A549 (cell line): ENCODE results near the gene ZBTB20. TPM values are rescaled to one million over a fixed set of nuclear protein-coding genes. Genes with fewer than 3 reads are reported as not detected.

Experiments used
- ATAC-seq, 2 experiments: fragments of 200-7000 bp in 1 of 2; fragments of >200 bp in 1 of 2; cut with Nextera tagmentation in 1 of 2; cut with Tn5 transposase in 1 of 2; 3 replicates each; pipeline versions ENCODE4 v1.8.0 to v1.9.1; 2018 to 2020; ENCODE audit warnings: mild to moderate bottlenecking in 1 of 2, moderate library complexity in 1 of 2
- CTCF ChIA-PET: fragments of 300-600 bp; sonication (Branson Sonifier 250); formaldehyde crosslinking; extraction: SDS; loops from one replicate; lab custom pipeline; 2021; ENCODE audit warnings: antibody characterized with exemption, inconsistent platforms; lab: Yijun Ruan, JAX
- POLR2A ChIA-PET: fragments of 350-600 bp; formaldehyde crosslinking; extraction: SDS; loops from one replicate; lab custom pipeline; 2021; ENCODE audit warnings: antibody characterized with exemption, inconsistent platforms; lab: Yijun Ruan, JAX
- DNase-seq, 2 experiments: peaks; one replicate each; pipeline versions ENCODE4 v3.0.0 to v3.0.0-alpha.2; 2011 to 2016; ENCODE audit warnings: low read depth in 1 of 2, low spot score in 1 of 2
- FAIRE-seq: peaks from 2 replicates; lab custom pipeline; 2011; peaks lifted over from hg19 to GRCh38; lab: Jason Lieb, UNC
- H3K27ac ChIP-seq, 2 experiments: fragments of >200 bp; sonication (Bioruptor Twin); formaldehyde crosslinking; 3 replicates each; pipeline ENCODE4 v1.5.1; 2016 to 2017
- H3K4me1 ChIP-seq: fragments of >200 bp; sonication (Bioruptor Twin); formaldehyde crosslinking; 3 replicates; pipeline ENCODE4 v1.6.1; 2016
- H3K4me2 ChIP-seq: fragments of >200 bp; sonication (Bioruptor Twin); formaldehyde crosslinking; 3 replicates; pipeline ENCODE4 v1.6.1; 2016
- H3K4me3 ChIP-seq: fragments of >200 bp; sonication (Bioruptor Twin); formaldehyde crosslinking; 3 replicates; pipeline ENCODE4 v1.5.1; 2016
- H3K9me3 ChIP-seq: fragments of >200 bp; sonication (Bioruptor Twin); formaldehyde crosslinking; 3 replicates; pipeline ENCODE4 v1.6.1; 2016
- BCL3 ChIP-seq: fragments of >200 bp; sonication (Bioruptor Twin); formaldehyde crosslinking; IDR thresholded peaks from 3 replicates; pipeline ENCODE4 v1.6.1; 2016
- EP300 ChIP-seq, 2 experiments: fragments of >200 bp; sonication (Bioruptor Twin); formaldehyde crosslinking; IDR thresholded peaks; 2 replicates in 1 of 2; 3 replicates in 1 of 2; pipeline ENCODE4 v1.6.1; 2016 to 2017
- FOSB ChIP-seq: fragments of 250-450 bp; sonication (Bioruptor Pico); IDR thresholded peaks from 2 replicates; pipeline ENCODE4 v1.5.0; 2020; ENCODE audit warnings: mild to moderate bottlenecking, moderate library complexity
- FOSL2 ChIP-seq, 2 experiments: fragments of 450-650 bp in 1 of 2; fragments of >200 bp in 1 of 2; sonication (Bioruptor Twin) in 1 of 2; formaldehyde crosslinking; IDR thresholded peaks; 2 replicates each; pipeline versions ENCODE4 v1.5.0 to v1.6.1; 2016 to 2020; ENCODE audit warnings: mild to moderate bottlenecking in 1 of 2, moderate library complexity in 1 of 2
- FOXS1 ChIP-seq: fragments of 250-450 bp; sonication (Bioruptor Pico); IDR thresholded peaks from 2 replicates; pipeline ENCODE4 v1.5.0; 2020; ENCODE audit warnings: mild to moderate bottlenecking, moderate library complexity
- GATA3 ChIP-seq: IDR thresholded peaks from 2 replicates; pipeline ENCODE4 v1.6.1; 2012; ENCODE audit warnings: borderline replicate concordance
- HOXB13 ChIP-seq: fragments of 250-450 bp; sonication (Bioruptor Pico); IDR thresholded peaks from 2 replicates; pipeline ENCODE4 v1.5.0; 2020; ENCODE audit warnings: low read depth, mild to moderate bottlenecking, moderate library complexity
- JUN ChIP-seq, 2 experiments: fragments of >200 bp; sonication (Bioruptor Twin); formaldehyde crosslinking; IDR thresholded peaks; 2 replicates in 1 of 2; 3 replicates in 1 of 2; pipeline ENCODE4 v1.6.1; 2016 to 2017
- MAFK ChIP-seq: fragments of 450-650 bp; IDR thresholded peaks from 2 replicates; pipeline ENCODE4 v1.6.1; 2014; ENCODE audit not compliant: partially characterized antibody
- MYC ChIP-seq: IDR thresholded peaks from 2 replicates; pipeline ENCODE4 v1.6.1; 2012; ENCODE audit warnings: mild to moderate bottlenecking, inconsistent platforms, low read length, improper control_type of control experiment, borderline replicate concordance
- NFE2L2 ChIP-seq: fragments of 150-350 bp; conservative IDR thresholded peaks from 2 replicates; pipeline ENCODE4 v1.6.1; 2014; ENCODE audit warnings: low read length
- NPAS2 ChIP-seq: fragments of 250-450 bp; sonication (Bioruptor Pico); IDR thresholded peaks from 2 replicates; pipeline ENCODE4 v1.8.0; 2022; ENCODE audit warnings: mild to moderate bottlenecking, moderate library complexity, borderline replicate concordance
- POLR2A ChIP-seq: IDR thresholded peaks from 2 replicates; pipeline ENCODE4 v1.6.1; 2012; ENCODE audit warnings: mild to moderate bottlenecking, low read length
- RAD21 ChIP-seq, 2 experiments: fragments of >200 bp in 1 of 2; sonication (Bioruptor Twin) in 1 of 2; formaldehyde crosslinking in 1 of 2; IDR thresholded peaks in 1 of 2; conservative IDR thresholded peaks in 1 of 2; 2 replicates in 1 of 2; 3 replicates in 1 of 2; pipeline ENCODE4 v1.6.1; 2012 to 2018; ENCODE audit warnings: inconsistent platforms in 1 of 2
- RARB ChIP-seq: fragments of 250-450 bp; sonication (Bioruptor Pico); IDR thresholded peaks from 2 replicates; pipeline ENCODE4 v1.8.0; 2021; ENCODE audit warnings: mild to moderate bottlenecking, moderate library complexity
- RNF2 ChIP-seq: fragments of 200-600 bp; sonication (generic); IDR thresholded peaks from 2 replicates; pipeline ENCODE4 v1.6.1; 2016; ENCODE audit warnings: low read depth, mild to moderate bottlenecking, antibody characterized with exemption, moderate library complexity, borderline replicate concordance
- TP53 ChIP-seq: fragments of 250-450 bp; sonication (Bioruptor Pico); IDR thresholded peaks from 2 replicates; pipeline ENCODE4 v1.5.0; 2021; ENCODE audit warnings: mild to moderate bottlenecking, moderate library complexity
- ZC3H11A ChIP-seq: fragments of 450-650 bp; IDR thresholded peaks from 2 replicates; pipeline ENCODE4 v1.6.1; 2014; ENCODE audit warnings: antibody characterized with exemption, mild to moderate bottlenecking
- ZNF302 ChIP-seq: fragments of 250-450 bp; sonication (Bioruptor Pico); IDR thresholded peaks from 2 replicates; pipeline ENCODE4 v1.9.0; 2021; ENCODE audit warnings: inconsistent platforms, mild to moderate bottlenecking, moderate library complexity
- ZSCAN20 ChIP-seq: fragments of 250-450 bp; sonication (Bioruptor Pico); IDR thresholded peaks from 2 replicates; pipeline ENCODE4 v1.8.0; 2022; ENCODE audit warnings: mild to moderate bottlenecking, moderate library complexity
- WGBS: methylation state at CpG from one replicate; pipeline ENCODE4 v1.1.6; 2017; ENCODE audit errors: missing lambda C conversion rate; 5-methylcytosine and 5-hydroxymethylcytosine counted together
- polyA plus RNA-seq, 4 experiments: library from polyadenylated mRNA; depleted of rRNA in 3 of 4; stranded (reverse); fragments of >200 nt; fragmentation: RNase III in 1 of 4; extraction: RNeasy Plus Mini Kit Qiagen cat#74134 plus additional on column Dnase treatment in 1 of 4; gene quantifications; 2 replicates in 3 of 4; 3 replicates in 1 of 4; pipeline ENCODE4 v1.2.3, GENCODE V29; 2011 to 2017
- TF ChIP-seq, protein P1 (sequence below): IDR thresholded peaks from 2 replicates; pipeline ENCODE4 v1.6.1; 2012
- TF ChIP-seq, protein P2 (sequence below): IDR thresholded peaks from 2 replicates; pipeline ENCODE4 v1.6.1; 2012; ENCODE audit warnings: low read depth, borderline replicate concordance

ZBTB20 gene
- polyA plus RNA-seq, 2 of the 4 experiments (the other 2 are of a cell fraction) = 0.85 to 5.0 TPM

GRCh38 chr3:114624571-114625181 is 522.4 kb downstream of the ZBTB20 start:
- FAIRE-seq = peak; percentile 97
- peak overlapping the region; percentile 90 to 93 for H3K27ac ChIP-seq
- ATAC-seq = peak; percentile 97 to 98
- TF ChIP-seq ZC3H11A (no peak), ZSCAN20 (0 out of 2 replicates have a peak, but pooled peaks have one; percentile 31), NFE2L2 (peak; percentile 90), RAD21 (conservative IDR thresholded peaks at IDR 0.05 in 1 of 2, IDR thresholded peaks at IDR 0.05 in 1 of 2) (peak in 1 of 2 experiments; percentile 20; a peak in 1 of 5 replicates), TP53 (CRISPR knock-in tag) (no peak), JUN (IDR thresholded peaks at IDR 0.05) (peak in 1 of 2 experiments; percentile 73; a peak in 3 of 5 replicates), FOSB (CRISPR knock-in tag) (no peak), FOSL2 (IDR thresholded peaks at IDR 0.05) (peak; percentile 60; the same call in 1 of the 2 replicates), FOSL2 (CRISPR knock-in tag; IDR thresholded peaks at IDR 0.05) (peak; percentile 90), RARB (CRISPR knock-in tag) (peak; percentile 41; the same call in 1 of the 2 replicates), MAFK (peak; percentile 99), POLR2A (peak; percentile 38; the same call in 1 of the 2 replicates), MYC (0 out of 2 replicates have a peak, but pooled peaks have one; percentile 30), RNF2 (no peak), BCL3 (0 out of 3 replicates have a peak, but pooled peaks have one; percentile 18)
- TF ChIP-seq, protein P1, sequence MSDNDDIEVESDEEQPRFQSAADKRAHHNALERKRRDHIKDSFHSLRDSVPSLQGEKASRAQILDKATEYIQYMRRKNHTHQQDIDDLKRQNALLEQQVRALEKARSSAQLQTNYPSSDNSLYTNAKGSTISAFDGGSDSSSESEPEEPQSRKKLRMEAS = peak; percentile 79
- TF ChIP-seq, protein P2, sequence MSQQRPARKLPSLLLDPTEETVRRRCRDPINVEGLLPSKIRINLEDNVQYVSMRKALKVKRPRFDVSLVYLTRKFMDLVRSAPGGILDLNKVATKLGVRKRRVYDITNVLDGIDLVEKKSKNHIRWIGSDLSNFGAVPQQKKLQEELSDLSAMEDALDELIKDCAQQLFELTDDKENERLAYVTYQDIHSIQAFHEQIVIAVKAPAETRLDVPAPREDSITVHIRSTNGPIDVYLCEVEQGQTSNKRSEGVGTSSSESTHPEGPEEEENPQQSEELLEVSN = no peak
- ChIA-PET POLR2A (interaction anchor here (0.6 to 1.1 kb wide), 4 partner anchors 17 to 1199 kb away, joined by 3 read pairs; partner anchors contain the start of gene ZBTB20), CTCF (interaction anchor here (0.6 kb wide), 1 partner anchor 98 kb away, joined by 5 read pairs; no protein-coding TSS in a partner anchor)
- DNase-seq = peak; percentile 68 to 92
- WGBS = 0% methylated on average over 10 of the region's 10 CpGs
- H3K4me1 ChIP-seq = peaks cover 61% of the 10 kb centered on the region
- H3K4me3 ChIP-seq = peak overlapping the region; percentile 40
- peak overlapping the region; percentile 82 for H3K4me2 ChIP-seq
- H3K9me3 ChIP-seq = no peaks in the 10 kb centered on the region

GRCh38 chr3:114624047-114624445 is 523.0 kb downstream of the ZBTB20 start:
- FAIRE-seq = no peak
- peak; percentile 52 to 69; a peak in 5 of 6 replicates for ATAC-seq
- ChIA-PET CTCF (no interaction called here), POLR2A (interaction anchor here (0.6 to 1.1 kb wide), 4 partner anchors 16 to 1200 kb away, joined by 3 to 4 read pairs (median 3); partner anchors contain the start of gene ZBTB20)
- peak in 1 of 2 experiments; percentile 41 for DNase-seq
- peaks cover 60% of the 10 kb centered on the region for H3K4me1 ChIP-seq
- H3K27ac ChIP-seq = peak overlapping the region; percentile 90 to 93
- H3K4me3 ChIP-seq = peak overlapping the region; percentile 40
- H3K4me2 ChIP-seq = peak overlapping the region; percentile 82
- H3K9me3 ChIP-seq = no peaks in the 10 kb centered on the region
- no peak for TF ChIP-seq ZNF302 (CRISPR knock-in tag)
- TF ChIP-seq RAD21 (conservative IDR thresholded peaks at IDR 0.05 in 1 of 2, IDR thresholded peaks at IDR 0.05 in 1 of 2) = no peak
- no peak for TF ChIP-seq GATA3
- TF ChIP-seq RNF2 = no peak
- TF ChIP-seq NPAS2 (CRISPR knock-in tag) = no peak
- no peak for TF ChIP-seq FOSB (CRISPR knock-in tag)
- TF ChIP-seq EP300 (IDR thresholded peaks at IDR 0.05) = no peak
- TF ChIP-seq ZSCAN20 = no peak
- no peak for TF ChIP-seq FOXS1 (CRISPR knock-in tag)
- no peak for TF ChIP-seq HOXB13
- 4% methylated on average over 6 of the region's 6 CpGs for WGBS
